Suprapubic skin (tissue), 3 donors: ENCODE measurements around the gene NDE1.
"Not testable (repeated sequence)": the region's sequence is repeated elsewhere in the genome, so short reads cannot be mapped to it uniquely, and the experiment has no call there.

Experiments
- CTCF ChIP-seq, 2 donors: fragments of 200-600 bp in 1 of 2; fragments of 450-650 bp in 1 of 2; sonication (generic) in 1 of 2; IDR thresholded peaks; one replicate each; pipeline ENCODE4 v1.5.1; 2016 to 2019; ENCODE audit warnings: antibody characterized with exemption in 2 of 2, mild to moderate bottlenecking in 1 of 2, moderate library complexity in 1 of 2
- EP300 ChIP-seq: sonication (generic); formaldehyde crosslinking; IDR thresholded peaks from one replicate; pipeline ENCODE4 v1.6.1; 2017; ENCODE audit warnings: antibody characterized with exemption
- POLR2A ChIP-seq, 2 donors: fragments of 450-650 bp; IDR thresholded peaks; one replicate each; pipeline ENCODE4 v1.6.1; 2017; ENCODE audit warnings: antibody characterized with exemption in 2 of 2, mild to moderate bottlenecking in 2 of 2, moderate library complexity in 2 of 2

GRCh38 chr16:15607221-15607699, 42.8 kb upstream of the NDE1 start:
- not testable (repeated sequence) for TF ChIP-seq CTCF (IDR thresholded peaks at IDR 0.05); POLR2A (IDR thresholded peaks at IDR 0.05); EP300
